IMR-90 (cell line): Measurements from ENCODE around the gene STKLD1. TPM values are rescaled to one million over a fixed set of nuclear protein-coding genes. Genes with fewer than 3 reads are reported as not detected.

ENCODE experiments used
- ATAC-seq: fragments of 200-7000 bp; cut with Tn5 transposase; 2 replicates; pipeline ENCODE4 v1.9.1; 2020; ENCODE audit warnings: low read depth, mild to moderate bottlenecking, moderate library complexity
- BruUV-seq: library from RNA; stranded (reverse); fragments of 400-500 nt; replicated peaks from 2 replicates; lab custom pipeline; 2021; lab: Mats Ljungman, UMichigan
- CTCF ChIA-PET: fragments of 300-600 bp; formaldehyde crosslinking; extraction: SDS; loops from one replicate; lab custom pipeline; 2021; ENCODE audit warnings: antibody characterized with exemption; lab: Yijun Ruan, JAX
- POLR2A ChIA-PET: fragments of 300-600 bp; sonication (Branson Sonifier 250); formaldehyde crosslinking; loops from one replicate; lab custom pipeline; 2022; ENCODE audit warnings: antibody characterized with exemption; ENCODE audit not compliant: unreplicated experiment; lab: Charles Lee
- DNase-seq: peaks from one replicate; pipeline ENCODE4 v3.0.0; 2013
- H2AFZ ChIP-seq: replicated peaks from 2 replicates; pipeline ENCODE3; 2013; ENCODE audit warnings: low read length, mild to moderate bottlenecking; ENCODE audit not compliant: poor library complexity
- H2AK5ac ChIP-seq: 2 replicates; pipeline ENCODE4 v1.6.1; 2013; ENCODE audit warnings: low read depth, low read length, inconsistent platforms
- H2AK9ac ChIP-seq: replicated peaks from 2 replicates; pipeline ENCODE3; 2013; ENCODE audit warnings: mild to moderate bottlenecking, low read depth, low read length, moderate library complexity; ENCODE audit not compliant: poor library complexity
- H2BK120ac ChIP-seq: 2 replicates; pipeline ENCODE4 v1.6.1; 2013; ENCODE audit warnings: low read depth, low read length, inconsistent platforms
- H2BK15ac ChIP-seq: 3 replicates; pipeline ENCODE4 v1.6.1; 2013; ENCODE audit warnings: low read depth, low read length, inconsistent platforms
- H2BK20ac ChIP-seq: 2 replicates; pipeline ENCODE4 v1.6.1; 2013; ENCODE audit warnings: low read depth, mild to moderate bottlenecking, inconsistent platforms, low read length, moderate library complexity
- H2BK5ac ChIP-seq: 2 replicates; pipeline ENCODE4 v1.6.1; 2013; ENCODE audit warnings: mild to moderate bottlenecking, low read depth, low read length, inconsistent platforms; ENCODE audit not compliant: poor library complexity, severe bottlenecking
- H3K14ac ChIP-seq: replicated peaks from 2 replicates; pipeline ENCODE4 v1.6.1; 2013; ENCODE audit warnings: low read depth, low read length, inconsistent platforms
- H3K18ac ChIP-seq: 2 replicates; pipeline ENCODE4 v1.6.1; 2013; ENCODE audit warnings: low read depth, low read length, control low read depth
- H3K23ac ChIP-seq: 2 replicates; pipeline ENCODE4 v1.6.1; 2013; ENCODE audit warnings: low read depth, low read length, inconsistent platforms
- H3K27ac ChIP-seq: 2 replicates; pipeline ENCODE4 v1.5.1; 2013; ENCODE audit warnings: mild to moderate bottlenecking, control low read depth, low read length; ENCODE audit not compliant: insufficient read depth
- H3K27me3 ChIP-seq: 2 replicates; pipeline ENCODE4 v1.6.1; 2013; ENCODE audit warnings: low read length; ENCODE audit not compliant: control insufficient read depth, insufficient read depth
- H3K36me3 ChIP-seq: 2 replicates; pipeline ENCODE4 v1.6.1; 2013; ENCODE audit warnings: low read length, mixed read lengths; ENCODE audit not compliant: control insufficient read depth, insufficient read depth
- H3K4ac ChIP-seq: 2 replicates; pipeline ENCODE4 v1.6.1; 2013; ENCODE audit warnings: low read depth, low read length, inconsistent platforms
- H3K4me1 ChIP-seq: 2 replicates; pipeline ENCODE4 v1.6.1; 2013; ENCODE audit warnings: low read length, mixed read lengths; ENCODE audit not compliant: control insufficient read depth, insufficient read depth
- H3K4me2 ChIP-seq: 2 replicates; pipeline ENCODE4 v1.6.1; 2013; ENCODE audit warnings: low read depth, mild to moderate bottlenecking, control low read depth, low read length, moderate library complexity
- H3K4me3 ChIP-seq: 2 replicates; pipeline ENCODE4 v1.5.1; 2013; ENCODE audit warnings: low read depth, mild to moderate bottlenecking, control low read depth, low read length, moderate library complexity; ENCODE audit not compliant: insufficient read depth
- H3K56ac ChIP-seq: 2 replicates; pipeline ENCODE4 v1.6.1; 2013; ENCODE audit warnings: low read length, inconsistent platforms; ENCODE audit not compliant: insufficient read depth; ENCODE audit errors: extremely low read depth
- H3K79me1 ChIP-seq, 2 experiments: 2 replicates each; pipeline ENCODE4 v1.6.1; 2013; ENCODE audit warnings: low read length in 2 of 2, inconsistent platforms in 1 of 2, low read depth in 1 of 2
- H3K9ac ChIP-seq: 2 replicates; pipeline ENCODE4 v1.6.1; 2013; ENCODE audit warnings: low read depth, low read length, control low read depth
- H3K9me1 ChIP-seq: 2 replicates; pipeline ENCODE4 v1.6.1; 2013; ENCODE audit warnings: low read length, inconsistent platforms; ENCODE audit not compliant: insufficient read depth
- H3K9me3 ChIP-seq: 2 replicates; pipeline ENCODE4 v1.6.1; 2013; ENCODE audit warnings: low read length; ENCODE audit not compliant: control insufficient read depth, insufficient read depth
- H4K20me1 ChIP-seq: 2 replicates; pipeline ENCODE4 v1.6.1; 2013; ENCODE audit warnings: low read length, inconsistent platforms; ENCODE audit not compliant: insufficient read depth
- H4K5ac ChIP-seq: 2 replicates; pipeline ENCODE4 v1.6.1; 2013; ENCODE audit warnings: mild to moderate bottlenecking, low read depth, low read length, control low read depth
- H4K8ac ChIP-seq, 2 experiments: 2 replicates each; pipeline ENCODE4 v1.6.1; 2013; ENCODE audit warnings: low read depth in 2 of 2, low read length in 2 of 2, control low read depth in 1 of 2, inconsistent platforms in 1 of 2
- H4K91ac ChIP-seq: 2 replicates; pipeline ENCODE4 v1.6.1; 2013; ENCODE audit warnings: low read depth, low read length, inconsistent platforms; ENCODE audit not compliant: insufficient read depth
- FOS ChIP-seq: fragments of 150-350 bp; IDR thresholded peaks from 2 replicates; pipeline ENCODE4 v1.6.1; 2016; ENCODE audit warnings: low read depth, low read length
- WGBS, 2 experiments: methylation state at CpG; one replicate each; pipeline versions ENCODE4 v1.1.5 to v1.1.7; 2013; ENCODE audit warnings: missing lambda C conversion rate in 2 of 2; ENCODE audit not compliant: insufficient read length in 1 of 2; ENCODE audit errors: extremely low coverage in 2 of 2; 5-methylcytosine and 5-hydroxymethylcytosine counted together
- dilution Hi-C: fragments of 300-500 bp; cut with HindIII; formaldehyde crosslinking; loops from one replicate; pipeline ENCODE4 v1.14.3; 2018; ENCODE audit warnings: low sequenced_read_pairs; ENCODE audit not compliant: unreplicated experiment
- in situ Hi-C: fragments of 300-500 bp; cut with MboI; formaldehyde crosslinking; loops from 3 replicates; pipeline ENCODE4 v1.14.3; 2019; ENCODE audit warnings: low sequenced_read_pairs, inconsistent platforms, mixed read lengths
- intact Hi-C: fragments of 100-400 bp; cut with micrococcal nuclease; formaldehyde crosslinking; loops from 2 replicates; pipeline ENCODE4 v1.10.0; 2022
- polyA plus RNA-seq, 3 experiments: library from polyadenylated mRNA; depleted of rRNA; stranded (reverse); fragments of >200 nt; gene quantifications; 2 replicates each; pipeline ENCODE4 v1.2.3, GENCODE V29; 2012; ENCODE audit warnings: low replicate concordance in 1 of 3
- total RNA-seq: library from RNA; depleted of rRNA; stranded (reverse); fragments of >200 nt; gene quantifications from 2 replicates; pipeline ENCODE4 v1.2.3, GENCODE V29; 2012

The STKLD1 gene
- total and polyA plus RNA-seq, 2 of the 4 experiments (the other 2 are of a cell fraction), result 0.54 to 0.65 TPM

DNA sequence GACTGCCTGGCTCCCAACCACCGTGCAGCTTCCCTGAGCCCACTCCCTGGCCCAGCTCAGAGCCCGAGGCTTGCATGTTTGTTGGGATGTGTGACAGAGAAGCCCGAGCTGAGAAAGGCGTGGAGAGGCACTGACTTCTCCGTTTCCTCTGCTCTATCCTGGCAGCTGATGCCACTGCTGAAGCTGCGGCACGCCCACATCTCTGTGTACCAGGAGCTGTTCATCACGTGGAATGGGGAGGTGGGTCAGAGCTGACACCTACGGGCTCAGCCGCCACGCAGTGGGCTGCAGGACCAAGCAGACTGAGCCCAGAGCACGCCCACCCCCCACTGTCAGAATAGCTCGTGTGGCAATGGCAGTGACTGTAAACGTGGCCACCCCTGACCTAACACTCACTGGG is 9.3 kb downstream of the STKLD1 start:
- Histone ChIP-seq H2BK15ac (no peak overlapping the region), H4K20me1 (no peaks in the 10 kb centered on the region; the same call in 1 of the 2 replicates), H2AFZ (no peak overlapping the region), H3K79me1 (no peaks in the 10 kb centered on the region), H3K9ac (no peak overlapping the region), H2AK5ac (no peak overlapping the region), H4K91ac (no peak overlapping the region), H3K23ac (no peak overlapping the region), H2BK120ac (no peak overlapping the region), H3K56ac (no peak overlapping the region), H3K14ac (no peak overlapping the region), H3K27ac (no peak overlapping the region), H2BK5ac (no peak overlapping the region), H2AK9ac (no peak overlapping the region), H3K4me3 (no peak overlapping the region), H3K4me1 (no peaks in the 10 kb centered on the region), H2BK20ac (no peak overlapping the region), H4K8ac (no peak overlapping the region), H3K9me1 (no peaks in the 10 kb centered on the region), H3K36me3 (no peaks in the 10 kb centered on the region), H3K27me3 (peaks cover 1% of the 10 kb centered on the region; the same call in 1 of the 2 replicates), H3K4me2 (no peak overlapping the region), H4K5ac (no peak overlapping the region), H3K4ac (no peak overlapping the region), H3K18ac (no peak overlapping the region), H3K9me3 (no peaks in the 10 kb centered on the region)
- in situ Hi-C loops (no loop called here), intact Hi-C loops (no loop called here), dilution Hi-C loops (no loop called here)
- ChIA-PET CTCF (no interaction called here), POLR2A (no interaction called here)
- ATAC-seq (no peak), DNase-seq (no peak)
- TF ChIP-seq FOS, result no peak
- BruUV-seq, result no TSS peak
- 64% methylated on average over 8 of the region's 14 CpGs; no CpG with 5 or more reads in 1 of the 2 experiments for WGBS, 2 experiments
